H9 (cell line): ENCODE data around the gene TUBB2B. TPM values are rescaled to one million over a fixed set of nuclear protein-coding genes. Genes with fewer than 3 reads are reported as not detected.
A peak's percentile ranks its signal among the peaks of the same experiment; 100 is the strongest.

Source experiments
- DNase-seq: peaks from one replicate; pipeline ENCODE4 v3.0.0-alpha.2; 2017
- H2AFZ ChIP-seq: one replicate; pipeline ENCODE4 v1.6.1; 2013; ENCODE audit warnings: mild to moderate bottlenecking, low read length, control low read depth, moderate library complexity
- H2AK5ac ChIP-seq: 2 replicates; pipeline ENCODE4 v1.6.1; 2013; ENCODE audit warnings: low read length, control low read depth, mixed read lengths; ENCODE audit not compliant: insufficient read length
- H2BK120ac ChIP-seq: one replicate; pipeline ENCODE4 v1.6.1; 2013; ENCODE audit warnings: low read depth, mild to moderate bottlenecking, low read length, control low read depth, inconsistent platforms; ENCODE audit not compliant: poor library complexity, severe bottlenecking
- H2BK12ac ChIP-seq: 2 replicates; pipeline ENCODE4 v1.6.1; 2013; ENCODE audit warnings: low read length, control low read depth, mixed read lengths, low read depth; ENCODE audit not compliant: insufficient read length
- H2BK15ac ChIP-seq: 2 replicates; pipeline ENCODE4 v1.6.1; 2013; ENCODE audit warnings: low read depth, low read length, control low read depth
- H2BK20ac ChIP-seq: one replicate; pipeline ENCODE4 v1.6.1; 2013; ENCODE audit warnings: low read depth, mild to moderate bottlenecking, low read length, control low read depth, inconsistent platforms; ENCODE audit not compliant: poor library complexity, severe bottlenecking
- H2BK5ac ChIP-seq: 2 replicates; pipeline ENCODE4 v1.6.1; 2013; ENCODE audit warnings: low read length, control low read depth, mixed read lengths; ENCODE audit not compliant: insufficient read length
- H3K14ac ChIP-seq: 2 replicates; pipeline ENCODE4 v1.6.1; 2013; ENCODE audit warnings: low read length, control low read depth; ENCODE audit not compliant: insufficient read depth
- H3K18ac ChIP-seq: 2 replicates; pipeline ENCODE4 v1.6.1; 2013; ENCODE audit warnings: low read depth, mild to moderate bottlenecking, mixed read lengths, low read length, control low read depth; ENCODE audit not compliant: insufficient read length
- H3K23ac ChIP-seq: 2 replicates; pipeline ENCODE4 v1.6.1; 2013; ENCODE audit warnings: low read length, control low read depth, mixed read lengths, low read depth; ENCODE audit not compliant: insufficient read length
- H3K23me2 ChIP-seq: 2 replicates; pipeline ENCODE4 v1.6.1; 2013; ENCODE audit warnings: low read depth, mild to moderate bottlenecking, mixed read lengths, low read length, control low read depth; ENCODE audit not compliant: insufficient read length, poor library complexity, severe bottlenecking
- H3K27ac ChIP-seq: 2 replicates; pipeline ENCODE4 v1.5.1; 2013; ENCODE audit warnings: low read length, control low read depth, mixed read lengths, low read depth; ENCODE audit not compliant: insufficient read length
- H3K27me3 ChIP-seq: 2 replicates; pipeline ENCODE4 v1.6.1; 2013; ENCODE audit warnings: low read length, control low read depth, inconsistent platforms; ENCODE audit not compliant: insufficient read depth
- H3K4ac ChIP-seq: 2 replicates; pipeline ENCODE4 v1.6.1; 2013; ENCODE audit warnings: low read depth, mild to moderate bottlenecking, control low read depth, inconsistent platforms, low read length, moderate library complexity
- H3K4me1 ChIP-seq: 2 replicates; pipeline ENCODE4 v1.6.1; 2013; ENCODE audit warnings: low read length, control low read depth, inconsistent platforms; ENCODE audit not compliant: insufficient read depth
- H3K4me2 ChIP-seq: 2 replicates; pipeline ENCODE4 v1.6.1; 2013; ENCODE audit warnings: low read length, control low read depth, mixed read lengths; ENCODE audit not compliant: insufficient read length, insufficient read depth
- H3K56ac ChIP-seq: 2 replicates; pipeline ENCODE4 v1.6.1; 2013; ENCODE audit warnings: low read depth, mild to moderate bottlenecking, mixed read lengths, low read length, control low read depth; ENCODE audit not compliant: insufficient read length
- H3K79me1 ChIP-seq: 2 replicates; pipeline ENCODE4 v1.6.1; 2013; ENCODE audit warnings: low read depth, mild to moderate bottlenecking, moderate library complexity, low read length, control low read depth, inconsistent platforms; ENCODE audit not compliant: insufficient read depth, poor library complexity, severe bottlenecking
- H3K79me2 ChIP-seq: 2 replicates; pipeline ENCODE4 v1.6.1; 2013; ENCODE audit warnings: low read length, control low read depth, inconsistent platforms; ENCODE audit not compliant: insufficient read depth
- H3K9ac ChIP-seq: 2 replicates; pipeline ENCODE4 v1.6.1; 2013; ENCODE audit warnings: low read length, control low read depth, mixed read lengths; ENCODE audit not compliant: insufficient read length; ENCODE audit errors: extremely low read depth
- H3K9me3 ChIP-seq: one replicate; pipeline ENCODE4 v1.6.1; 2013; ENCODE audit warnings: low read depth, low read length, inconsistent platforms; ENCODE audit not compliant: control insufficient read depth
- H3T11ph ChIP-seq: one replicate; pipeline ENCODE4 v1.6.1; 2013; ENCODE audit warnings: mild to moderate bottlenecking, low read length, control low read depth, inconsistent platforms
- H4K20me1 ChIP-seq: one replicate; pipeline ENCODE4 v1.6.1; 2013; ENCODE audit not compliant: control insufficient read depth, insufficient read length, insufficient read depth
- H4K5ac ChIP-seq: 2 replicates; pipeline ENCODE4 v1.6.1; 2013; ENCODE audit warnings: low read depth, mild to moderate bottlenecking, mixed read lengths, low read length, control low read depth; ENCODE audit not compliant: insufficient read length
- H4K8ac ChIP-seq: replicated peaks from 2 replicates; pipeline ENCODE4 v1.6.1; 2013; ENCODE audit warnings: low read length, control low read depth, mixed read lengths, low read depth; ENCODE audit not compliant: insufficient read length
- H4K91ac ChIP-seq: 2 replicates; pipeline ENCODE4 v1.6.1; 2013; ENCODE audit warnings: low read depth, mild to moderate bottlenecking, moderate library complexity, mixed read lengths, low read length, control low read depth; ENCODE audit not compliant: insufficient read length
- H3K27ac Mint-ChIP-seq, 3 experiments: 2 replicates in 2 of 3; 3 replicates in 1 of 3; pipeline ENCODE4 v1.8.0; 2020 to 2021; ENCODE audit warnings: mixed read lengths in 3 of 3, mild to moderate bottlenecking in 1 of 3, moderate library complexity in 1 of 3
- H3K27me3 Mint-ChIP-seq: 2 replicates; pipeline ENCODE4 v1.8.0; 2021; ENCODE audit warnings: low read depth, mild to moderate bottlenecking, moderate library complexity, mixed read lengths
- H3K36me3 Mint-ChIP-seq, 3 experiments: 2 replicates in 2 of 3; 3 replicates in 1 of 3; pipeline ENCODE4 v1.8.0; 2020 to 2021; ENCODE audit warnings: low read depth in 3 of 3, mixed read lengths in 3 of 3; ENCODE audit not compliant: insufficient read depth in 1 of 3
- H3K4me1 Mint-ChIP-seq, 2 experiments: 2 replicates each; pipeline ENCODE4 v1.8.0; 2020; ENCODE audit warnings: mixed read lengths in 2 of 2
- H3K4me3 Mint-ChIP-seq, 2 experiments: 2 replicates in 1 of 2; 3 replicates in 1 of 2; pipeline ENCODE4 v1.8.0; 2020 to 2021; ENCODE audit warnings: mild to moderate bottlenecking in 2 of 2, mixed read lengths in 2 of 2, moderate library complexity in 1 of 2
- H3K9me3 Mint-ChIP-seq, 2 experiments: 2 replicates in 1 of 2; 3 replicates in 1 of 2; pipeline ENCODE4 v1.8.0; 2020; ENCODE audit warnings: mild to moderate bottlenecking in 2 of 2, mixed read lengths in 2 of 2, moderate library complexity in 1 of 2
- WGBS: extraction: QIAGEN DNeasy Blood & Tissue Kit; methylation state at CpG from one replicate; pipeline ENCODE4 v1.1.7; 2013; ENCODE audit warnings: missing lambda C conversion rate, low lambda C conversion rate, mixed read lengths; ENCODE audit not compliant: insufficient read length; ENCODE audit errors: extremely low coverage; 5-methylcytosine and 5-hydroxymethylcytosine counted together
- total RNA-seq: library from RNA; stranded (reverse); gene quantifications from 2 replicates; pipeline ENCODE4 v1.2.1, GENCODE V29; 2021
- TF ChIP-seq, protein P1 (sequence below): fragments of 200-600 bp; sonication (generic); conservative IDR thresholded peaks from 3 replicates; pipeline ENCODE4 v1.8.0; 2021; ENCODE audit warnings: antibody characterized with exemption, mild to moderate bottlenecking

The TUBB2B gene
- total RNA-seq, 1 experiment from 2014 or later: 320 TPM

DNA sequence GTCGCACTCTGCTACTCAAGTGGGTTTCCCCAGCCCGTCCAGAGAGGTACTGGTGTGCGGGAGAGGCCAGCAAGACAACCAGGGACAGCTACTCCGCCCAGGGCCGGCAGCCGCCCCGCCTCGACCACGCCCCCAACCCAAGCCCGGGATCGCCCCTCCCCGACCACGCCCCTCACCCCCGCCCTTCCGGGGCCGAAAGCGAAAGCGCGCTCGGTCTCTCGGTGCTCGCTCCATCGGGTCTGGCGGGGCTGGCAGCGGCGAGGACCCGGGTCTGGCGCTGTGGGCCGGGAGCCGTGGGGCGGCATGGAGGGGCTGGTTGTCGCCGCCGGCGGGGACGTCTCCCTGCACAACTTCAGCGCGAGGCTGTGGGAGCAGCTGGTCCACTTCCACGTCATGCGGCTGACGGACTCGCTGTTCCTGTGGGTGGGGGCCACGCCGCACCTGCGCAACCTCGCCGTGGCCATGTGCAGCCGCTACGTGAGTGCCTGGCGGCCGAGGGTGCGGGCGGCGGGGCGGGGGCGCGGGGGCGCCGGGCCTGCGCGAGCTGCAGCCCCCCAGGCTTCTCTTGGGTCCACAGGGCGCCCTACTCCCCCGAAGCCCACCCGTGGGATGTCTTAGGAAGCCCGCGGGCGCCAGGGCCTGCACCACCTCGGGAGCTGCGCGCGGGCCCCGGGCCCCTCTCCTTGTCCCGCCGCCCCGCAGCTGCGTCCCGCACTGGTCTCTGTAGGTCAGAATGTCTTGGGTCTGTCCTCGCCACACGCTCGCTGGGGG is 31.5 kb upstream of the TUBB2B start, which contains the start of gene PSMG4:
Gene PSMG4, plus strand, starts transcription at position 228 of the 771 bp plus-strand sequence. Its CDS starts 76 bp downstream, at position 304.
- peaks cover 11% of the 10 kb centered on the region for H3K27me3 Mint-ChIP-seq
- Histone ChIP-seq H2BK15ac (no peak within 1 kb of the TSS), H2BK120ac (no peak within 1 kb of the TSS), H2BK20ac (no peak within 1 kb of the TSS), H4K91ac (no peak within 1 kb of the TSS), H3K27me3 (no peaks in the 10 kb centered on the region), H3T11ph (no peak within 1 kb of the TSS), H4K8ac (no peak within 1 kb of the TSS), H4K5ac (no peak within 1 kb of the TSS), H3K18ac (peak within 1 kb of the TSS; percentile 52), H3K4me1 (no peaks in the 10 kb centered on the region; the same call in 1 of the 2 replicates), H3K79me1 (peaks cover 8% of the 10 kb centered on the region), H3K56ac (no peak within 1 kb of the TSS), H3K79me2 (peaks cover 27% of the 10 kb centered on the region; the same call in 1 of the 2 replicates), H3K9me3 (no peaks in the 10 kb centered on the region), H2BK12ac (no peak within 1 kb of the TSS), H3K27ac (no peak within 1 kb of the TSS), H3K23me2 (peaks cover 8% of the 10 kb centered on the region), H3K14ac (peak within 1 kb of the TSS; percentile 55; the same call in 1 of the 2 replicates), H3K23ac (no peak within 1 kb of the TSS), H2BK5ac (no peak within 1 kb of the TSS), H3K4me2 (peak within 1 kb of the TSS; percentile 87), H2AFZ (no peak within 1 kb of the TSS), H3K9ac (peak within 1 kb of the TSS; percentile 69), H2AK5ac (no peak within 1 kb of the TSS), H3K4ac (no peak within 1 kb of the TSS), H4K20me1 (no peaks in the 10 kb centered on the region)
- peaks cover 5% of the 10 kb centered on the region in 2 experiments; a peak in 4 of 5 replicates for H3K9me3 Mint-ChIP-seq
- H3K36me3 Mint-ChIP-seq: peaks cover 11 to 29% (median 18%) of the 10 kb centered on the region in 3 experiments
- H3K4me3 Mint-ChIP-seq: peak within 1 kb of the TSS; percentile 96 to 98
- H3K4me1 Mint-ChIP-seq: peaks cover 17 to 19% of the 10 kb centered on the region in 2 experiments
- peak within 1 kb of the TSS; percentile 17 to 80 (median 74); a peak in 6 of 7 replicates for H3K27ac Mint-ChIP-seq
- TF ChIP-seq, protein P1, sequence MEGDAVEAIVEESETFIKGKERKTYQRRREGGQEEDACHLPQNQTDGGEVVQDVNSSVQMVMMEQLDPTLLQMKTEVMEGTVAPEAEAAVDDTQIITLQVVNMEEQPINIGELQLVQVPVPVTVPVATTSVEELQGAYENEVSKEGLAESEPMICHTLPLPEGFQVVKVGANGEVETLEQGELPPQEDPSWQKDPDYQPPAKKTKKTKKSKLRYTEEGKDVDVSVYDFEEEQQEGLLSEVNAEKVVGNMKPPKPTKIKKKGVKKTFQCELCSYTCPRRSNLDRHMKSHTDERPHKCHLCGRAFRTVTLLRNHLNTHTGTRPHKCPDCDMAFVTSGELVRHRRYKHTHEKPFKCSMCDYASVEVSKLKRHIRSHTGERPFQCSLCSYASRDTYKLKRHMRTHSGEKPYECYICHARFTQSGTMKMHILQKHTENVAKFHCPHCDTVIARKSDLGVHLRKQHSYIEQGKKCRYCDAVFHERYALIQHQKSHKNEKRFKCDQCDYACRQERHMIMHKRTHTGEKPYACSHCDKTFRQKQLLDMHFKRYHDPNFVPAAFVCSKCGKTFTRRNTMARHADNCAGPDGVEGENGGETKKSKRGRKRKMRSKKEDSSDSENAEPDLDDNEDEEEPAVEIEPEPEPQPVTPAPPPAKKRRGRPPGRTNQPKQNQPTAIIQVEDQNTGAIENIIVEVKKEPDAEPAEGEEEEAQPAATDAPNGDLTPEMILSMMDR: no peak
- peak; percentile 96 for DNase-seq
- no CpG with 5 or more reads among the region's 80 CpGs for WGBS
